ENCODE measurements around the gene LMX1B. TPM values are rescaled to one million over a fixed set of nuclear protein-coding genes. Genes with fewer than 3 reads are reported as not detected.
A peak's percentile ranks its signal among the peaks of the same experiment; 100 is the strongest.

The LMX1B gene
- total RNA-seq, 1 experiment from 2014 or later, result 11.3 TPM

DNA sequence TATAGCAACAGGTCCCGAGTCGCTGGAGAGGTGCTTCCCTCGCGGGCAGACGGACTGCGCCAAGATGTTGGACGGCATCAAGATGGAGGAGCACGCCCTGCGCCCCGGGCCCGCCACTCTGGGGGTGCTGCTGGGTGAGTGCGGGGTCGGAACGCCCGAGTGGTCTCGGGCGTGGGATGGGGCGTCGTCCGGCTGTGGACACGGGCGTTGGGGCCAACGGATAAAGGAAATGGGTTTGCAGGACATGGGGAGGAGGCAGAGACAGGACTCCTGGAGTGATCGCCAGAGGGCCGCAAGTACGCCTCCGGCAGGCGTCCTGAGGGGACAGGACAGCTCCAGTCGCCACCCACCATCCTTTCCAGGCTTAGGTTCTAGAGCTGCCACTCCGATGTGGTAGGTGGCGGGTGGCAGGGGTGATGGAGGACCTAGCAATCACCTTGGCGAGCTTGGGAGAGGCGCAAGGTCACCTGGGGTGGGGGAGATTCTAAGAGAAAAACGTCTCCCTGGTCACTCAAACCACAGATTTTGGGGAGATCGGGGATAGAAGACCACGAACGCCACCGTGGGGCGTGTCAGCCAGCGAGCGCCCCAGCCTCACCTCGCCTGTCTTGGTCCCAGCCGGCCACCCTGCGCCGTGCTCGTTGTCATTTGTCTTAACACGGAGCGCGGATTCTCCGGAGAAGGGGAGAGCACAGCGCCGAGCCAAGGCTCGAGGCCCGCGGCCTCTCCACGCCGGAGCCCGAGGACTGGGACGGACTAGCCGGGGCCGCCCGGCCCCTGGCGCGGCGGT is 922 bp downstream of the LMX1B start:
- H3K9me3 ChIP-seq (ENCODE audit: control insufficient read depth in 1 of 2, insufficient read depth in 1 of 2, low read depth in 1 of 2, low read length in 2 of 2), result no peaks in the 10 kb centered on the region
- peak overlapping the region; percentile 57 for H3K9ac ChIP-seq (ENCODE audit: low read length)
- no peaks in the 10 kb centered on the region for H3K79me2 ChIP-seq (ENCODE audit: insufficient read depth, low read length)
- CTCF ChIA-PET, result no interaction called here
- TF ChIP-seq POLR2AphosphoS5 (IDR thresholded peaks at IDR 0.05; ENCODE audit: low read depth, low read length), result no peak
- no peak for TF ChIP-seq SRF (IDR thresholded peaks at IDR 0.05; ENCODE audit: low read depth)
- TF ChIP-seq EZH2 (IDR thresholded peaks at IDR 0.05), result no peak
- TF ChIP-seq, protein P1, sequence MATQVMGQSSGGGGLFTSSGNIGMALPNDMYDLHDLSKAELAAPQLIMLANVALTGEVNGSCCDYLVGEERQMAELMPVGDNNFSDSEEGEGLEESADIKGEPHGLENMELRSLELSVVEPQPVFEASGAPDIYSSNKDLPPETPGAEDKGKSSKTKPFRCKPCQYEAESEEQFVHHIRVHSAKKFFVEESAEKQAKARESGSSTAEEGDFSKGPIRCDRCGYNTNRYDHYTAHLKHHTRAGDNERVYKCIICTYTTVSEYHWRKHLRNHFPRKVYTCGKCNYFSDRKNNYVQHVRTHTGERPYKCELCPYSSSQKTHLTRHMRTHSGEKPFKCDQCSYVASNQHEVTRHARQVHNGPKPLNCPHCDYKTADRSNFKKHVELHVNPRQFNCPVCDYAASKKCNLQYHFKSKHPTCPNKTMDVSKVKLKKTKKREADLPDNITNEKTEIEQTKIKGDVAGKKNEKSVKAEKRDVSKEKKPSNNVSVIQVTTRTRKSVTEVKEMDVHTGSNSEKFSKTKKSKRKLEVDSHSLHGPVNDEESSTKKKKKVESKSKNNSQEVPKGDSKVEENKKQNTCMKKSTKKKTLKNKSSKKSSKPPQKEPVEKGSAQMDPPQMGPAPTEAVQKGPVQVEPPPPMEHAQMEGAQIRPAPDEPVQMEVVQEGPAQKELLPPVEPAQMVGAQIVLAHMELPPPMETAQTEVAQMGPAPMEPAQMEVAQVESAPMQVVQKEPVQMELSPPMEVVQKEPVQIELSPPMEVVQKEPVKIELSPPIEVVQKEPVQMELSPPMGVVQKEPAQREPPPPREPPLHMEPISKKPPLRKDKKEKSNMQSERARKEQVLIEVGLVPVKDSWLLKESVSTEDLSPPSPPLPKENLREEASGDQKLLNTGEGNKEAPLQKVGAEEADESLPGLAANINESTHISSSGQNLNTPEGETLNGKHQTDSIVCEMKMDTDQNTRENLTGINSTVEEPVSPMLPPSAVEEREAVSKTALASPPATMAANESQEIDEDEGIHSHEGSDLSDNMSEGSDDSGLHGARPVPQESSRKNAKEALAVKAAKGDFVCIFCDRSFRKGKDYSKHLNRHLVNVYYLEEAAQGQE (IDR thresholded peaks at IDR 0.05; ENCODE audit: low read depth), result no peak
- no peak for TF ChIP-seq EZH2phosphoT487 (IDR thresholded peaks at IDR 0.05; ENCODE audit: borderline replicate concordance)
- TF ChIP-seq, protein P2, sequence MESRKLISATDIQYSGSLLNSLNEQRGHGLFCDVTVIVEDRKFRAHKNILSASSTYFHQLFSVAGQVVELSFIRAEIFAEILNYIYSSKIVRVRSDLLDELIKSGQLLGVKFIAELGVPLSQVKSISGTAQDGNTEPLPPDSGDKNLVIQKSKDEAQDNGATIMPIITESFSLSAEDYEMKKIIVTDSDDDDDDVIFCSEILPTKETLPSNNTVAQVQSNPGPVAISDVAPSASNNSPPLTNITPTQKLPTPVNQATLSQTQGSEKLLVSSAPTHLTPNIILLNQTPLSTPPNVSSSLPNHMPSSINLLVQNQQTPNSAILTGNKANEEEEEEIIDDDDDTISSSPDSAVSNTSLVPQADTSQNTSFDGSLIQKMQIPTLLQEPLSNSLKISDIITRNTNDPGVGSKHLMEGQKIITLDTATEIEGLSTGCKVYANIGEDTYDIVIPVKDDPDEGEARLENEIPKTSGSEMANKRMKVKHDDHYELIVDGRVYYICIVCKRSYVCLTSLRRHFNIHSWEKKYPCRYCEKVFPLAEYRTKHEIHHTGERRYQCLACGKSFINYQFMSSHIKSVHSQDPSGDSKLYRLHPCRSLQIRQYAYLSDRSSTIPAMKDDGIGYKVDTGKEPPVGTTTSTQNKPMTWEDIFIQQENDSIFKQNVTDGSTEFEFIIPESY (IDR thresholded peaks at IDR 0.05; ENCODE audit: extremely low read depth, insufficient replicate concordance, low read length), result no peak
- no peak for TF ChIP-seq ZFX (IDR thresholded peaks at IDR 0.05)
- TF ChIP-seq RAD21 (IDR thresholded peaks at IDR 0.05; ENCODE audit: low read depth), result no peak
- TF ChIP-seq, protein P3, sequence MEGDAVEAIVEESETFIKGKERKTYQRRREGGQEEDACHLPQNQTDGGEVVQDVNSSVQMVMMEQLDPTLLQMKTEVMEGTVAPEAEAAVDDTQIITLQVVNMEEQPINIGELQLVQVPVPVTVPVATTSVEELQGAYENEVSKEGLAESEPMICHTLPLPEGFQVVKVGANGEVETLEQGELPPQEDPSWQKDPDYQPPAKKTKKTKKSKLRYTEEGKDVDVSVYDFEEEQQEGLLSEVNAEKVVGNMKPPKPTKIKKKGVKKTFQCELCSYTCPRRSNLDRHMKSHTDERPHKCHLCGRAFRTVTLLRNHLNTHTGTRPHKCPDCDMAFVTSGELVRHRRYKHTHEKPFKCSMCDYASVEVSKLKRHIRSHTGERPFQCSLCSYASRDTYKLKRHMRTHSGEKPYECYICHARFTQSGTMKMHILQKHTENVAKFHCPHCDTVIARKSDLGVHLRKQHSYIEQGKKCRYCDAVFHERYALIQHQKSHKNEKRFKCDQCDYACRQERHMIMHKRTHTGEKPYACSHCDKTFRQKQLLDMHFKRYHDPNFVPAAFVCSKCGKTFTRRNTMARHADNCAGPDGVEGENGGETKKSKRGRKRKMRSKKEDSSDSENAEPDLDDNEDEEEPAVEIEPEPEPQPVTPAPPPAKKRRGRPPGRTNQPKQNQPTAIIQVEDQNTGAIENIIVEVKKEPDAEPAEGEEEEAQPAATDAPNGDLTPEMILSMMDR (IDR thresholded peaks at IDR 0.05 in 2 of 3, conservative IDR thresholded peaks at IDR 0.05 in 1 of 3; ENCODE audit: borderline replicate concordance in 1 of 3, insufficient read depth in 1 of 3, low read depth in 2 of 3, low read length in 2 of 3), result no peak
- TF ChIP-seq EGR1 (IDR thresholded peaks at IDR 0.05; ENCODE audit: low read depth), result no peak
- TF ChIP-seq SIN3A (IDR thresholded peaks at IDR 0.05; ENCODE audit: low read depth), result no peak
- no peak for TF ChIP-seq ELF1 (IDR thresholded peaks at IDR 0.05; ENCODE audit: borderline replicate concordance, low read depth)
- no peak for TF ChIP-seq CEBPB (IDR thresholded peaks at IDR 0.05; ENCODE audit: low read depth)
- TF ChIP-seq ZNF274 (IDR thresholded peaks at IDR 0.05; ENCODE audit: low read depth, low read length), result no peak
- no peak for TF ChIP-seq SP1 (IDR thresholded peaks at IDR 0.05; ENCODE audit: low read depth)
- TF ChIP-seq FOSL1 (IDR thresholded peaks at IDR 0.05; ENCODE audit: low read depth), result no peak
- TF ChIP-seq, protein P4, sequence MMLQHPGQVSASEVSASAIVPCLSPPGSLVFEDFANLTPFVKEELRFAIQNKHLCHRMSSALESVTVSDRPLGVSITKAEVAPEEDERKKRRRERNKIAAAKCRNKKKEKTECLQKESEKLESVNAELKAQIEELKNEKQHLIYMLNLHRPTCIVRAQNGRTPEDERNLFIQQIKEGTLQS (IDR thresholded peaks at IDR 0.05), result no peak
- H2AFZ ChIP-seq (ENCODE audit: low read depth, low read length, poor library complexity, severe bottlenecking), result no peak overlapping the region
- peak overlapping the region; percentile 42; the same call in 1 of the 2 replicates for H3K27ac ChIP-seq (ENCODE audit: low read depth, low read length)
- DNase-seq (ENCODE audit: low read depth, low spot score) (no peak), ATAC-seq (peak; percentile 18)
- no TSS peak for BruUV-seq (replicated peaks)
- H3K4me3 ChIP-seq (replicated peaks in 1 of 2; ENCODE audit: low read depth in 1 of 2, low read length in 2 of 2), result peak overlapping the region; percentile 56 to 69
- no peaks in the 10 kb centered on the region for H3K9me2 ChIP-seq (ENCODE audit: insufficient read depth)
- no peaks in the 10 kb centered on the region for H3K27me3 ChIP-seq (ENCODE audit: insufficient read depth, low read length)
- intact Hi-C loops (cut with micrococcal nuclease), result no loop called here
- POLR2A ChIA-PET, result no interaction called here
- RAD21 ChIA-PET (ENCODE audit: low non-redundant PET in 1 of 2, low total read pairs in 2 of 2, uncharacterized antibody in 2 of 2, unreplicated experiment in 2 of 2), result no interaction called here
- H4K20me1 ChIP-seq (ENCODE audit: insufficient read depth), result no peaks in the 10 kb centered on the region
- H3K4me2 ChIP-seq (ENCODE audit: low read length), result peak overlapping the region; percentile 93
- no peaks in the 10 kb centered on the region; a peak in 1 of 4 replicates for H3K36me3 ChIP-seq (ENCODE audit: control insufficient read depth in 1 of 2, insufficient read depth in 2 of 2, low read length in 2 of 2)
- peaks cover 7 to 23% of the 10 kb centered on the region in 2 experiments; a peak in 3 of 4 replicates for H3K4me1 ChIP-seq (ENCODE audit: control insufficient read depth in 1 of 2, insufficient read depth in 2 of 2, low read length in 2 of 2)

Data from HCT116 (cell line).